ENCODE measurements around the gene AVP.
"Not testable (repeated sequence)": the region's sequence is repeated elsewhere in the genome, so short reads cannot be mapped to it uniquely, and the experiment has no call there.

AVP gene

DNA sequence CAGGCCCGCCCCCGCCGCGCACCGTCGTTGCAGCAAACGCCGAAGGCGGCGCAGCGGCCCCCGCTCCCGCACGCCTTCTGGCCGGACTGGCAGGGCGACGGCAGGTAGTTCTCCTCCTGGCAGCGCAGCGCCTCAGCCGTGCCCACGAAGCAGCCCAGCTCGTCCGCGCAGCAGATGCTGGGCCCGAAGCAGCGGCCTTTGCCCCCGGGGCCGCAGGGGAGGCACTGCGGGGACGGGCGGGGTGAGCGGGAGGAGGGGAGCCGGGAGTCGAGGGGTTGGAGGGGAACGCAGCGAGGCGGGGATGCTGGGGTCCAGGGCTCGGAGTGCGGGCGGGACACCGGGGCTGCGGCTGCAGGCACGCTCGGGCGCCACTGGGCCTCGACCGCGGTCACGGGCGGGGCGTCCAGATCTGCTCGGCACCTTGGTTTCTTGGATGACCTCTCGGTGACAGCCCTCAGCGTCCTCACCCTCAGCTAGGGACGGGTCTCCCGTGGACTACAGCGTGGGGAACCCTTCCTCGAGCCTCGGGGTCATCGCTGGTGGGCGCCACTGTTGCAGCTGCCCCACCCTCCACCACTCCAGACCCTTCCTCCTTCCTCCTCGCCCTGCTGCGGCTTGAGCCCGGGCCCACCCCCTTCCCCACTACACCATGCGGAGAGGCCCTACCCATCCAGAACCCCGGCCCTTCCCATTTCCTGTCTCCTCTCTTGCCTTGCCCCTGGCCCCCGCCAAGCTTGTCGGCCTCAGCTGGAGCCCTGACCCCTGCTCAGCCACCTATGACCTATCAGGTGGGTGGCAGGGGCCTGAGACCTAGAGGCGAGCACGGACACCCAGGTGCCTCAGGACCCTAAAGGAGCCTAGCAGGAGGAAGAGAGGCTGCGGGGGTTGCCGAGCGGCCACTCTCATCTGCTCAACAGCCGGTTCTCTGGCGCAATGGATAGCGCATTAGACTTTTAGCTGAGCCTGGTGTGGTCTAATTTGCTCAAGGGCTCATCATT is 1.3 kb downstream of the AVP start:
- no peak for FAIRE-seq

DNA sequence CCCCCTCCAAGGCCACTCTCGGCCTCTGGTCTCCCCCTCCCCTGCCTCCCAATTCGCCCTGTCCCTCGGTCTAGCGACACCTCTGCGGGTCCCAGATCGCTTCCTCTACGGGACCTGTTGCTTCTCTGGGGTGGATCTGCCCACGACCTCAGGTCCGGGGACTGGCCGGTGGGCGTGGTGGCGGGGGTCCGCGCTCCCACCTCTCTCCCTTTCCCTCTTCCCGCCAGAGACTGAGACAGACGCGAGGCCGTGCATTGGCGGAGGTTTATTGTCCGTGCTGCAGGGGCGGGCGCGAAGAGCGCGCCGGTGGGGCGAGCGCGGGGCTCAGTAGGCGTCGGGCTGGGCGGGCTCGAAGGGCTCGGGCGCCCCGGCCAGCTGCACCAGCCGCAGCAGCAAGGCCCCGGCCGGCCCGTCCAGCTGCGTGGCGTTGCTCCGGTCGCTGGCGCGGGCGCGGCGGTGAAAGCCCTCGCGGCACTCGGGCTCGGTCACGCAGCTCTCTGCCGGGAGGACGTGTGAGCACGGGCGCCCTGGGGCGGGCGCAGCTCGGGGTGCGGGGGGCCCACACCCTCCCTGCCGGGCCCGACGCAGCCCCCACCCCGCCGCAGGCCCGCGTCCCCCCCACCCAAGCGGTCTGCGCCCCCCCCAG is 2.1 kb downstream of the AVP start:
- FAIRE-seq, result no peak

DNA sequence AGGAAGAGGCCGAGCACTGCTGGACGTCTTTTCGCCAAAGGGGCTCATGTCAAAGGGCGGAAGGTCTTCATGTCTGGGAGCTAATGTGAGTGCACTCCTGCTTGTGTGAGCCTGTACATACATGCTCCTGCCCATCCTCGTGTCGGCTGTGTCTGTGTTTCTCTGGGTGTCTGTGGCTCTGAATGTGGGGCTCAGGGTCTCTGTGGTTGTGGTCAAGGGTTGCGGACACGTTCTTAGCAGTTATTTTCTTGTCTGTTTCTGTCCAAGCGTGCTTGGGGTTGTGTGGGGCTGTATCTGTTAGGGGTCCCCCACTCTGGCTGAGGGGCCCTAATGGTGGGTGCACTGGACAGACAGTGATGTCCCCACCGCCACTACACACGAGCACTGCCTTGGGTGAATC is 2.9 kb downstream of the AVP start:
- no peak for FAIRE-seq

DNA sequence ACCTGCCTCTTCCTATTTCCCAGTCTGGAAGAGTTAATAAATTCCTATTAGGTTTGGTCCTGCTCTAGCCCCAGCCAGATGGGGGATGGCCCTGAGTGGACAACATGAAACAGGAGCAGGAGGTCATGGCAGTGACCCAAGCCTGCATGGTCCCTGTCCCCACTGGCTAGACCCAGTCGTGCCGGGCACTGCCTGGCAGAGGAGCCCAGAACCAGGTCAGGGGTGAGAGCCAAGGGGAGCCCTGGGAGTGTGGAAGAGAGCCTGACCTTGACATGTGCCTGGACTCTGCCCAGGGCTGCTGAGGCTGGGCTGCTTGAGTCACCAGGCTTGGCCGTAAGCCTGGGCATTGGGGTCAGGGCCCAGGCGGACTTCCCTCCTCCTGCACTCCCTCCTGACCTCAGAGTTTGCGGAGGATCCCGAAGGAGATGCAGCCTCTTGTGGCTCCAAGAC is 3.6 kb downstream of the AVP start:
- no peak for FAIRE-seq

DNA sequence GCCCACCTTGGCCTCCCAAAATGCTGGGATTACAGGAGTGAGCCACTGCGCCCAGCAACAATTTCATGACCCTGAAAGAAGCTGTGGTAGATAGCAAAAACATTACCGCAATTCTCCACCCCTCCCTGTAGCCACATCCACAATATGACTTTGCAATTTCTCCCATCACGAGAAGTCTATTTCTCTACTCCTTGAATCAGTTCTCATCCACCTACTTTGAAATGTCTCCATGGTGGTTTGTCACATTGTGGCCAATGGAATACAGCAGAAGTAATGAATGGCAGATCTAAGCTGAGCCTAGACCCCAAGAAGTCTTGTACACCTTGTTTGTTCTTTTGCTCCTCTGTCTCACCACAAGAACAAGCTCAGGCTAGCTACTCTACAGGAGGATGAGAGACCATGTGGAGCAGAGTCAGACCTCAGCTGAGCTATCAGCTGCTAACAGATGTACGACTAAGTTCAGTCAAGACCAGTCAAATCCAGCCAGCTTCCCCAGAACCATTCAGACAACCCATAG is 6.8 kb downstream of the AVP start:
- no peak for FAIRE-seq

DNA sequence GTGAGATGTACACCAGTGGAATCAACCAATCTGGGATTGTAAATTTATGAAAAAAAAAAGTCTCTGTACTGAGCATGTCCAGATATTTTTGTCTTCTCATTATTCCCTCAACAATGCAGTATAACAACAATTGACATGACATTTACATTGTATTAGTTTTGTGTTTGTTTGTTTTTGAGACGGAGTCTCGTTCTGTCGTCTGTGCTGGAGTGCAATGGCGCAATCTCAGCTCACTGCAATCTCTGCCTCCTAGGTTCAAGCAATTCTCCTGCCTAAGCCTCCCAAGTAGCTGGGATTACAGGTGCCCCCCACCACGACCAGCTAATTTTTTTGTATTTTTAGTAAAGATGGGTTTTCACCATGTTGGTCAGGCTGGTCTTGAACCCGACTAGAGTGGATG is 9.2 kb downstream of the AVP start:
- FAIRE-seq, result not testable (repeated sequence)

DNA sequence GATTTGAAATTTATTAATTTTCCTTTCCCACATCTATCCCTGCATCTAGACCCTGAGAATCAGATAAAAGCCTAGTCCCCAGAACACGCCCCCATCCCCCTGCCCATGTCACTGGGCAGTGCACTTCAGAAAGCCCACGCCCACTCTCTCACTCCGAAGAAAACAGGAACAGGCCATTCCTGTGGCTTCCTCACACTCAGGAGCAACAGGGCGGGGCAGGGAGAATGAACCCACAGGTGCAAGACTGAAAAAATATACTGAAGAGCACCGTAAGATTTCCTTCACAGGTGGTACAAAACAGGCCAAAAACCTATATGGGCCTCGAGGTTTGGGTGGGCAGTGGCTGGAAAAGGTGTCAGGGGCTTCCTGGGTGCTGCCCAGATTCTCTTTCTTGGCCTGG is 9.7 kb downstream of the AVP start:
- FAIRE-seq, result no peak

DNA sequence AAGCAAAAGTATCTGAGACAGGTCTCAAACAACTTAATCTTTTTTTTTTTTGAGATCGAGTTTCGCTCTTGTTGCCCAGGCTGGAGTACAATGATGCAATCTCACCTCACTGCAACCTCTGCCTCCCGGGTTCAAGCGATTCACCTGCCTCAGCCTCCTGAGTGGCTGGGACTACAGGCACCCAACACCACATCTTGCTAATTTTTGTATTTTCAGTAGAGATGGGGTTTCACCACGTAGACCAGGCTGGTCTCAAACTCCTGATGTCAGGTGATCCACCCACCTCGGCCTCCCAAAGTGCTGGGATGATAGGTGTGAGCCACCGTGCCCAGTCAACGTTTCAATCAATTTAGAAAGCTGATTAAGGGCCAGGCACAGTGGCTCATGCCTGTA is 11.3 kb downstream of the AVP start:
- FAIRE-seq, result not testable (repeated sequence)

DNA sequence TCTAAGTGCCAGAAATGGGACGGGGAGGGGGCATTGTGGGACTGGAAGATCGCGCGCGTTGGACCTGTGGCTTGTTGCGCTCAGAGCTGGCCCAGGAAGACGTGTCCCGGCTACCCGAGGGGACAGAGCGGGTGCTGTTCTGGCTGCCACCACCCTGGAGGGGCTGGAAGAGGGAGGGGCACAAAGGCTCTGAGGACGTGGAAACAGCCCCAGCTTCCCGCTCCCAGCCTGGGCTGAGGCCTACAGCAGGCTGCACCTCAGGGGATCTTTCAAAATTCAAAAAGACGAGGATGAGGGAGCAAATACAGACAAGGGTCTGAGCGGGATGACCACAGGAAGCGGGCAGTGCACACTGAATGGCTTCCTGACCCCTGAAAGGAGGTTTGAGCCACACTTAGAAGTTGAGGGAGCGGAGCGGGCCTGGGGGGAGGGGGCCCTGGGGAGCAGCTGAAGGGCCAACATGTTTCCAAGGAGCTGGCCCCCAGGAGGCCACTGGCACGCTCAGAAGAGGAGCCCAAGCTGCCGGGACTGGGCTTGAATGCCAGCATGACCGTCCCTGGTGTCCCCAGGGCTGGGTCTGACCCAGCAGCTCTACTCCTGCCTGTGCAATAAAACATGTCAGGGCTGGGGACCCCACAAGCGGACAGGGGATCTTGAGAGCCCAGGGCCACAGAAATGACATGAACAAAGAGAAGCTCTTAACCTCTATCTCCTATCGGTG is 11.8 kb downstream of the AVP start:
- FAIRE-seq, result no peak

DNA sequence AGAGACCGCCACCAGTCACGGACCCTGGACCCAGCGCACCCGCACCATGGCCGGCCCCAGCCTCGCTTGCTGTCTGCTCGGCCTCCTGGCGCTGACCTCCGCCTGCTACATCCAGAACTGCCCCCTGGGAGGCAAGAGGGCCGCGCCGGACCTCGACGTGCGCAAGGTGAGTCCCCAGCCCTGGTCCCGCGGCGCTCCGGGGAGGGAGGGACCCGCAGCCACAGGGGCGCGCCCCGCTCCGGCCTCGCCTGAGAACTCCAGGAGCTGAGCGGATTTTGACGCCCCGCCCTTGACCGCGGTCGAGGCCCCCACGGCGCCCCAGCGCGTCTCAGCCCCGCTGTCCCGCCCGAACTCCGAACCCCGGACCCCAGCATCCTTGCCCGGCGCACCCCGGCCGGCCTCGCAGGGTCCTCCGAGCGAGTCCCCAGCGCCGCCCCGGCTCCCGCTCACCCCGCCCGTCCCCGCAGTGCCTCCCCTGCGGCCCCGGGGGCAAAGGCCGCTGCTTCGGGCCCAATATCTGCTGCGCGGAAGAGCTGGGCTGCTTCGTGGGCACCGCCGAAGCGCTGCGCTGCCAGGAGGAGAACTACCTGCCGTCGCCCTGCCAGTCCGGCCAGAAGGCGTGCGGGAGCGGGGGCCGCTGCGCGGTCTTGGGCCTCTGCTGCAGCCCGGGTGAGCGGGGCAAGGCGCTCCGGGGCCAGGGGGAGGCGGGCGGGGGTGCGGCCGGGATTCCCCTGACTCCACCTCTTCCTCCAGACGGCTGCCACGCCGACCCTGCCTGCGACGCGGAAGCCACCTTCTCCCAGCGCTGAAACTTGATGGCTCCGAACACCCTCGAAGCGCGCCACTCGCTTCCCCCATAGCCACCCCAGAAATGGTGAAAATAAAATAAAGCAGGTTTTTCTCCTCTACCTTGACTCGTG is 12.7 kb downstream of the AVP start, which contains the start of gene OXT:
OXT (plus strand) TSS at position 11 of the 920 bp plus-strand sequence; CDS start at position 47, 36 bp downstream.
- no peak for FAIRE-seq

DNA sequence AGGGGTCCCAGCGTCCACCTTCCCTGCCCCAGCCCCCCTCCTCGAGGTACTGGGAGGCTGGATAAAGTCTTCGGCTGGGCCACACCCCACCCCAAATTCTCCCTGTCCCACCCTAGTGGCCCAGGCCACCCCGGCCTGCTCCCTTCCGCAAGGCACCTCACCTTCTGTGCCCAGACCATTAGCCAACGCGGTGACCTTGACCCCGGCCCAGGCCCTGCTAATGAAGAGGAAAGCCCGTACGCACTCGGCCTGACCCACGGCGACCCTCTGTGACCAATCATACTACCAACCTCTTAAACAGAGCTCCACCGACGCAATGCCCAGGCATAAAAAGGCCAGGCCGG is 13.3 kb downstream of the AVP start:
- no peak for FAIRE-seq

DNA sequence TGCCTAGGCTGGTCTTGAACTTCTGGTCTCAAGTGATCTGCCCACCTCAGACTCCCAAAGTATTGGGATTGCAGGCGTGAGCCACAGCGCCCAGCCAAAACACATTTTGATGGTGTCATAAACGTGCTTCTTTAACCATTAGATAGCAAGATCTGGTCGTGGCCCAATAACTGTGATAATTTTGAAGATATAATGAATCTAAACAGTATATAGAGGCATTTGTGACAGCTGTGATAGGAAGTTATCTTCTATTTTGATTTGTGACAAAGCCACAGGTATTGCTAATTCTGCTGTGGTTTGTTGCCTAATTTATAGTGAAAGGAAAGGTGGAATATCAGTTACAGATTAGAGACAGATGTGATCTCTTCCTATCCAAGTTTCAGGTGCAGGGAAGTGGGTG is 13.8 kb downstream of the AVP start:
- no peak for FAIRE-seq

DNA sequence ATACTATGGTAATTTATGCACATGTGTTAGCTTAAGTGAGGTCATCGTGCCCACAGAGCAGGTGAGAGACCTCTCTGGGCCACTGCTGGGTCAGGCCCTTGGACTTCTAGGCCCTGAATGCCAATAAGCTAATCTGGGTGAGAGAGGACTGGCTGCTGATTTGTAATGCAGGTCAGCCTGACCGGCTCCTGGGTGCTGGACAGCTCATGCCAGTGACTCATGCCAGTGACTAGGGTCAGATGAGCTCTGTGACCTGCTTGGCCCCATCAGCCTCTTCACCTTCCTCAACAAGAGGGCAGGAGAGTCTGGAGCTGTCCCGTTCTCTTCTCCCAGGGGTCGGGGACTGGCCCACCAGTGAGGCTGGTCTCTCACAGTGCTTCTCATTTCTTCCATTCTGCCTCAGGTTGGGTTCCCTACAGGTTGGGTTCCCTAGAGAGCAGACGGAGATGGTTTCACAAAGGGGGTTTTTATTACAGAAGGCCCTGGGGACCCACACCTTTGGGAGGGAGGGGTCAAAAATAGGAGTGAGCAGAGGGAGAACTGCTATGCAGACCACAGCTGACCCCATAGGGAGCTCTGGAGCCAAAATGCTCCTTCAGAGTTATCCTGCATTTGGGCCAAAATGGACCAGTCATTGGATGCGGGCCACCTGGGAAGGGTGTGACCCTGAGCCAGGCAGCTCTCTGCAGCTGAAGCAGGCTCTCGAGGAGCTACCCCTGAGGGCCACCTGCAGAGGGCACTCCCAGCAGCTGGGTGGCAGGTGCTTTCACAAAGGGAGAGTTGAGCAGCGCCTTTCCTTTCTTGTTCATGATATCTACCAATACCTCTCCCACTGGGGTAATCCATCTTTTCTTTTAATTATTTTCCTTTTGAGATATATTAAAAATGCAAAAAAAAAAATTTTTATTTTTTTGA is 15.3 kb downstream of the AVP start:
- no peak for FAIRE-seq

DNA sequence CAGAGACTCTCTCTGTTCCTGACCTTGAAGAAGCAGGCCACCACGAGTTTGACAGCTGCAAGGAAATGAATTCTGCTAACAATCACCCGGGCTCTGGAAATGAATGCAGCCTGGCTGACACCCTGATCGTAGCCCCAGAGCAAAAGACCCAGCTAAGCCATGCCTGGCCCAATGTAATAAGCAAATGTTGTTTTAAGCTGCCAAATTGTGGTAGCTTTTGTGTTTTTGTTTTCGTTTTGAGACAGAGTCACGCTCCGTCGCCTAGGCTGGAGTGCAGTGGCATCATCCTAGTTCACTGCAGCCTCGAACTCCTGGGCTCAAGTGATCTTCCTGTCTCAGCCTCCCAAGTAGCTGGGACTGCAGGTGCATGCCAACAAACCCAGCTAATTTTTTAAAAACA is 16.4 kb downstream of the AVP start:
- FAIRE-seq, result no peak

DNA sequence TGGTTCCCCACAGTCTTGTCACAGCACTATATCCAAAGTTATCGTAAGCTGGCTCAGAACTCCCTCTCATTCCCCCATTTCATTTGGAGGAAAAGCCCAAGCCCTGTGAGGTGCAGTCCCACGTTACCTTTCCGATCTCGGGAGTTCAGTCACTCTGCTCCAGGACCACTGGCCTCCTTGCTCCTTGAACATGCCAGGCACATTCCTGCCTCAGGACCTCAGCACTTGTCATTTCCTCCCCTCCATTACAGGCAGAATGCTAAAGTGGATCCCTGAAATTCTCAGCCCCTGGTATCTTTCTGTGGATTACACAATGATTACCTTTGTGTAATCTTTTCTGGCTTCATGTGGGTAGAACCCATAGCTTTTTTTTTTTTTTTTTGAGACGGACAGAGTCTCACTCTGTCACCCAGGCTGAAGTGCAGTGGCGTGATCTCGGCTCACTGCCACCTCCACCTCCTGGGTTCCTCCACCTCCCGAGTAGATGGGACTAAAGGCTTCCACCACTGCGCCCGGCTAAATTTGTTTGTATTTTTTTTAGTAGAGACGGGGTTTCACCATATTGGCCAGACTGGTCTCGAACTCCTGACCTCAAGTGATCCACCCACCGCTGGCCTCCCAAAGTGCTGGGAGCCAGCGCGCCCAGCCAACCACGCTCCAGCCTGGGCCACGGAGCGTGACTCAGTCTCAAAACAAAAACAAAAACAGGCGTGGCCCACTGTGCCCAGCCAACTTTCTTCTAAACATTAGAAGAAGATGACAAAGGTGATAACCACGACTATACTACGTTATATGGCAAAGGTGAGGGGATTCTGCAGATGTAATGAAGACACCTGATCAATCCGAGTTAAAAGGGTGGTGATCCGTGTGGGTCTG is 17.1 kb downstream of the AVP start:
- no peak for FAIRE-seq

DNA sequence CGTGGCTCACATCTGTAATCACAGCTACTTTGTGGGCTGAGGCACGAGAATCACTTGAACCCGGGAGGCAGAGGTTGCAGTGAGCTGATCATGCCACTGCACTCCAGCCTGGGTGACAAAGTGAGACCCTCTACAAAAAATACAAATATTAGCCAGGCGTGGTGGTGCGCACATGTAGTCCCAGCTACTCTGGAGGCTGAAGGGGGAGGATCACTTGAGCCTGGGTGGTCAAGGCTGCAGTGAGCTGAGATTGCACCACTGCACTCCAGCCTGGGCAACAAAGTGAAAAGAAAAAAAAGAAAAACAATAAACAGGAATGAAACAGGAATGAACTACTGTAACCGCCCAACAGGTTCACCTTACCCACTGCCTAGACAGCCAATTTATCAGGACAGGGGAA is 20.4 kb downstream of the AVP start:
- FAIRE-seq, result not testable (repeated sequence)

DNA sequence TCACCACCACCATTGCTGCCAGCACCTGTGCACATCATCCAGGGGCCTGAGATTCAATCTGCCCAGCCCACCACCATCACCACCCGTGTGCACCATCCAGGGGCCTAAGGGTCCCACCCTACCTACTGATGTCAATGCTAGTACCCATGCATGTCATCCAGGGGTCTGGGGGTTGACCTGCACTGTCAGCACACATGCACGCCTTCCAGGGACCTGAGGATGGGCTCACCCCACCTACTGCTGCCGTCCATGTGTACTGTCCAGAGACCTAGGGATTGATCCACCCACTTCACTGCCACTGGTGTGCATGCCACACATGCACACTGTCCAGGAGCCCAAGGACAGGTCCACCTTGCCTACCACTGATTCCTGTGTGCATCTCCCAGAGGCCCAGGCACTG is 25.0 kb downstream of the AVP start:
- FAIRE-seq, result no peak

DNA sequence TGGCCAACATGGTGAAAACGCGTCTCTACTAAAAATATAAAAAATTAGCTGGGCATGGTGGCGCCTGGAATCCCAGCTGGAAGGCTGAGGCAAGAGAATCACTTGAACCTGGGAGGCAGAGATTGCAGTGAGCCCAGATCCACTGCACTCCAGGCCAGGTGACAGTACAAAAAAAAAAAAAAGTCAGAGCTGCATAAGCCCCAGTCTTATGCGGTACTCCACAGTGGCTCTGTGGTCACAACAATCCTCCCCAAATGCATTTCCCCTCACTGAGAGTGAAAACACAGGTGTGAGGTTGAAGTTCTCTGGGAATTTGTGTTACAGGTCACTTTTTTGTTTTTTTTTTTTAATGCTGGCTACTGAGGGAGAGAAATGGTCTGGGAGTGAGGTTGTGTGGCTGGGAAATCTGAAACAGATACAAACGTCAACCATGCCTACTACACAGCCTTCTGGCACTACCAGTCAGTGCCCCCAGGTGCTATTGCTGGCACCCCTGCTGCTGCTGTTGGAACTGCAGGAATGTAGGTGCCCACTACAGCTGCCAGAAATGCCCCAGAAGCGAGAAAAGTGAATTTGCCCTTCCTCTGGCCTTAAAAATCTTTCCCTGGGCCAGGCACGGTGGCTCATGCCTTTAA is 33.0 kb downstream of the AVP start:
- FAIRE-seq, result no peak
